Loucy (cell line): ENCODE results near the gene GRK6.
A peak's percentile ranks its signal among the peaks of the same experiment; 100 is the strongest.

ENCODE experiments used
- H2AFZ ChIP-seq: fragments of 200-600 bp; sonication (generic); 2 replicates; pipeline ENCODE4 v1.6.0; 2016; ENCODE audit warnings: antibody characterized with exemption, mild to moderate bottlenecking, low read length, moderate library complexity
- H3F3A ChIP-seq: fragments of 200-600 bp; 2 replicates; pipeline ENCODE4 v1.6.0; 2016; ENCODE audit warnings: antibody characterized with exemption, low read depth, mild to moderate bottlenecking
- H3K27me3 ChIP-seq: fragments of 200-600 bp; sonication (generic); 2 replicates; pipeline ENCODE4 v1.6.1; 2014; ENCODE audit warnings: low read length, mild to moderate bottlenecking; ENCODE audit not compliant: insufficient read depth, poor library complexity, severe bottlenecking
- H3K36me3 ChIP-seq: fragments of 200-600 bp; sonication (generic); 2 replicates; pipeline ENCODE4 v1.6.1; 2016; ENCODE audit warnings: low read length; ENCODE audit not compliant: insufficient read depth
- H3K4me1 ChIP-seq: fragments of 200-600 bp; sonication (generic); 2 replicates; pipeline ENCODE4 v1.5.1; 2014; ENCODE audit warnings: low read length, mild to moderate bottlenecking; ENCODE audit not compliant: insufficient read depth, poor library complexity, severe bottlenecking
- H3K4me2 ChIP-seq: fragments of 200-600 bp; sonication (generic); 2 replicates; pipeline ENCODE4 v1.6.0; 2014; ENCODE audit warnings: antibody characterized with exemption, low read length, low read depth, mild to moderate bottlenecking; ENCODE audit not compliant: poor library complexity, severe bottlenecking
- H3K4me3 ChIP-seq: fragments of 200-600 bp; sonication (generic); 2 replicates; pipeline ENCODE4 v1.5.1; 2014; ENCODE audit warnings: low read length, mild to moderate bottlenecking, mixed read lengths; ENCODE audit not compliant: poor library complexity, severe bottlenecking
- H3K79me2 ChIP-seq: fragments of 200-600 bp; sonication (generic); 2 replicates; pipeline ENCODE4 v1.6.1; 2014; ENCODE audit warnings: low read length; ENCODE audit not compliant: insufficient read depth
- H3K9ac ChIP-seq: fragments of 200-600 bp; sonication (generic); 2 replicates; pipeline ENCODE4 v1.6.0; 2014; ENCODE audit warnings: mild to moderate bottlenecking, low read depth, low read length, moderate library complexity; ENCODE audit not compliant: poor library complexity, severe bottlenecking
- H3K9me2 ChIP-seq: fragments of 200-600 bp; sonication (generic); replicated peaks from 2 replicates; pipeline ENCODE4 v1.6.1; 2016; ENCODE audit warnings: low read depth, low read length, mixed read lengths
- H3K9me3 ChIP-seq: fragments of 200-600 bp; sonication (generic); 2 replicates; pipeline ENCODE4 v1.6.1; 2014; ENCODE audit warnings: mild to moderate bottlenecking, antibody characterized with exemption, low read length, low read depth; ENCODE audit not compliant: insufficient read depth
- H4K20me1 ChIP-seq: fragments of 200-600 bp; sonication (generic); 2 replicates; pipeline ENCODE4 v1.6.0; 2014; ENCODE audit warnings: antibody characterized with exemption, low read length, mild to moderate bottlenecking; ENCODE audit not compliant: insufficient read depth, poor library complexity, severe bottlenecking
- CTCF ChIP-seq: fragments of 200-600 bp; sonication (generic); conservative IDR thresholded peaks from 2 replicates; pipeline ENCODE4 v1.5.1; 2014; ENCODE audit warnings: mild to moderate bottlenecking, antibody characterized with exemption, low read length
- EZH2phosphoT487 ChIP-seq: fragments of 200-600 bp; IDR thresholded peaks from 2 replicates; pipeline ENCODE4 v1.6.1; 2018; ENCODE audit warnings: antibody characterized with exemption, mild to moderate bottlenecking, moderate library complexity, borderline replicate concordance

GRK6 gene

GRCh38 chr5:177430140-177430951 lies 3.9 kb downstream of the GRK6 start:
- H2AFZ ChIP-seq: no peak overlapping the region
- H3K9ac ChIP-seq: peak overlapping the region; percentile 97
- H3K9me2 ChIP-seq: no peaks in the 10 kb centered on the region
- peak overlapping the region; percentile 99 for H3K4me2 ChIP-seq
- no peak for TF ChIP-seq CTCF
- H3K36me3 ChIP-seq: peaks cover 32% of the 10 kb centered on the region; the same call in 1 of the 2 replicates
- H3K9me3 ChIP-seq: no peaks in the 10 kb centered on the region
- peak overlapping the region; percentile 95 for H3K4me3 ChIP-seq
- no peaks in the 10 kb centered on the region for H3K27me3 ChIP-seq
- no peaks in the 10 kb centered on the region for H3F3A ChIP-seq
- H4K20me1 ChIP-seq: peaks cover 19% of the 10 kb centered on the region
- H3K79me2 ChIP-seq: peaks cover 63% of the 10 kb centered on the region
- H3K4me1 ChIP-seq: peaks cover 47% of the 10 kb centered on the region

- peaks cover 46% of the 10 kb centered on the region for H3K4me1 ChIP-seq
- no peaks in the 10 kb centered on the region for H3F3A ChIP-seq
- H3K9me2 ChIP-seq: no peaks in the 10 kb centered on the region
- peak overlapping the region; percentile 97 for H3K9ac ChIP-seq
- H3K9me3 ChIP-seq: no peaks in the 10 kb centered on the region
- H3K79me2 ChIP-seq: peaks cover 63% of the 10 kb centered on the region
- no peak overlapping the region for H2AFZ ChIP-seq
- peak overlapping the region; percentile 95 for H3K4me3 ChIP-seq
- H3K27me3 ChIP-seq: no peaks in the 10 kb centered on the region
- H4K20me1 ChIP-seq: peaks cover 19% of the 10 kb centered on the region
- peaks cover 36% of the 10 kb centered on the region; the same call in 1 of the 2 replicates for H3K36me3 ChIP-seq
- TF ChIP-seq EZH2phosphoT487 (no peak), CTCF (no peak)
- H3K4me2 ChIP-seq: peak overlapping the region; percentile 99
Observed at GRCh38 chr5:177430972-177431316, 4.5 kb downstream of the GRK6 start.

- no peaks in the 10 kb centered on the region for H3K9me3 ChIP-seq
- TF ChIP-seq EZH2phosphoT487: no peak
- no peak for TF ChIP-seq CTCF
- H3K4me3 ChIP-seq: peak overlapping the region; percentile 95
- no peaks in the 10 kb centered on the region for H3F3A ChIP-seq
- peaks cover 19% of the 10 kb centered on the region for H4K20me1 ChIP-seq
- peaks cover 46% of the 10 kb centered on the region for H3K4me1 ChIP-seq
- H3K9ac ChIP-seq: peak overlapping the region; percentile 97
- H3K79me2 ChIP-seq: peaks cover 63% of the 10 kb centered on the region
- peak overlapping the region; percentile 99 for H3K4me2 ChIP-seq
- H3K36me3 ChIP-seq: peaks cover 36% of the 10 kb centered on the region; the same call in 1 of the 2 replicates
- no peak overlapping the region for H2AFZ ChIP-seq
- no peaks in the 10 kb centered on the region for H3K27me3 ChIP-seq
- no peaks in the 10 kb centered on the region for H3K9me2 ChIP-seq
Observed at GRCh38 chr5:177431317-177432142, 5.1 kb downstream of the GRK6 start.
